Stimulated activated memory B cell treated with anti-CD40 and anti-IgM and Interleukin-4, amounts not matched to agents 10 μg/mL and 1 μg/mL and 100 μg/mL, for 72 hours (primary cell): Measurements from ENCODE around the gene UBE2N.
"Not testable (repeated sequence)": the region's sequence is repeated elsewhere in the genome, so short reads cannot be mapped to it uniquely, and the experiment has no call there.

Source experiments
- ATAC-seq: fragments of 150-1000 bp; cut with Tn5 transposase; 2 replicates; pipeline ENCODE4 v1.10.0; 2021
- H3K27ac Mint-ChIP-seq: one replicate; pipeline ENCODE4 v1.8.0; 2022; ENCODE audit warnings: mild to moderate bottlenecking, mixed read lengths
- H3K27me3 Mint-ChIP-seq: one replicate; pipeline ENCODE4 v1.8.0; 2022; ENCODE audit warnings: mixed read lengths
- H3K36me3 Mint-ChIP-seq: one replicate; pipeline ENCODE4 v1.8.0; 2022; ENCODE audit warnings: mixed read lengths
- H3K4me1 Mint-ChIP-seq: one replicate; pipeline ENCODE4 v1.8.0; 2022; ENCODE audit warnings: mixed read lengths
- H3K4me3 Mint-ChIP-seq: one replicate; pipeline ENCODE4 v1.8.0; 2022; ENCODE audit warnings: mild to moderate bottlenecking, moderate library complexity, mixed read lengths
- H3K9me3 Mint-ChIP-seq: one replicate; pipeline ENCODE4 v1.8.0; 2022; ENCODE audit warnings: mixed read lengths

UBE2N gene

DNA sequence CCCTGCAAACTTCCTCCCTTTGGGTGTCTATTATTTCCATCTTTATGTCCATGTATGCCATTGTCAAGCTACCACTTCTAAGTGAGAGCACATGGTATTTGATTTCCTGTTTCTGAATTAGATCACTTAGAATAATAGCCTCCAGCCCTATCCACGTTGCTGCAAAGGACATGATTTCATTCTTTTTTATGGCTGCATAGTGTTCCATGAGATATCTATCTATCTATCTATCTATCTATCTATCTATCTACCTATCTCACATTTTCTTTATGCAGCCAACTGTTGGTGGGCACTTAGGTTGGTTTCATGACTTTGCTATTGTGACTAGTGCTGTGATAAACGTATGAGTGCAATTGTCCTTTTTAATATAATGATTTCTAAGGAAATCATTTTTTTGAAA is 14.3 kb upstream of the UBE2N start:
- Mint-ChIP-seq H3K4me1 (peaks cover 4% of the 10 kb centered on the region), H3K27ac (no peak overlapping the region), H3K27me3 (no peaks in the 10 kb centered on the region), H3K9me3 (no peaks in the 10 kb centered on the region), H3K36me3 (no peaks in the 10 kb centered on the region), H3K4me3 (no peak overlapping the region)
- ATAC-seq, result no peak

DNA sequence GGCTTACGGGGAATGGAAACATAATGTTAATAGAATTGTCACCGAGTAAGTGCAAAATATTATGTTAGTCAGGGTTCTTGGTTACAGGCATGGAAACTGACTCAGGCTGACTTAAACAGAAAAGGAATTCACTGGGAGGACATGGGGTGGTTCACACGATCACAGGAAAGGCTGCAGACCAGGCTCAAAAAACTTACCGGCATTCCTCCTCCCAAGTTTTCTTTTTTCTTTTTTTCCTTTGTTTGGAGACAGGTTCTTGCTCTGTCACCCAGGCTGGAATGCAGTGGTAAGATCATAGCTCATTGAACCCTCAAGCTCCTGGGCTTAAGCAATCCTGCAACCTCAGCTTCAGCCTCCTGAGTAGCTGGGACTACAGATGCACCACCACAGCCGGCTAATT is 11.9 kb upstream of the UBE2N start:
- Mint-ChIP-seq H3K27ac (no peak overlapping the region), H3K4me3 (no peak overlapping the region), H3K9me3 (no peaks in the 10 kb centered on the region), H3K4me1 (peaks cover 15% of the 10 kb centered on the region), H3K36me3 (no peaks in the 10 kb centered on the region), H3K27me3 (no peaks in the 10 kb centered on the region)
- ATAC-seq, result no peak

DNA sequence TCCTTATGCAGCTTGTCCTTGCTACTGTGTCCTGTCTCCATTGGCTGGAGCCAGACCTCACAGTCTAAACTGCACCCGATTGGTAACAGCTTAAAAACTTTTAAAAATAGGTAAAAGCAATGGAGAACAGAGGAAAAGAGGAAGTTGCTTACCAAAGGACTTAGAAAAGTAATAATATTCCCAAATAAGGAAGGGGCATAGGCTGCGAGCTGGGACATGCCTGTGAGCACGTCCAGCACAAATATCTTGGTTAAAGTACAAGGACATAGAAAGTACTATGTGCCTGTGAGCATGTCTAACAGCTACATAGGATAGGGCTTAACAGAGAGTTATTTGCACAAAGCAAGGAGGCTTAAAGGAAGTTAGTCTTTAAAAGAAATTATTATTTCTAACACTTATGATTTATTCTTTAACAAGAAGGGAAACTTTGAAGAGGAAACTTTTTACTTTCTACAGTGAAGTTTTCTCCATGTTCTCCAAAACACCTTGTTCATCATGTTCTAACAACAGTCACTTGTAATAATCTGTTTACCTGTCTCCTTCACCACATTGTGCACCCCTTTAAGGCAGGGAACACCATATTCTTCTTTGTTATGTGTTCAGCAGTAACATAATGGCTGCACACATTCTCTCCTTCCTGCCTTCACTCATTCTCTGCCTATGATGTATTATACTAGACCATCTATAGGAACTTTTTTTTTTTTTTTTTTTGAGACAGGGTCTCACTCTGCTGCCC is 9.8 kb upstream of the UBE2N start:
- Mint-ChIP-seq H3K9me3 (no peaks in the 10 kb centered on the region), H3K36me3 (no peaks in the 10 kb centered on the region), H3K27ac (no peak overlapping the region), H3K4me3 (no peak overlapping the region), H3K27me3 (no peaks in the 10 kb centered on the region), H3K4me1 (peaks cover 29% of the 10 kb centered on the region)
- ATAC-seq, result no peak

- H3K4me3 Mint-ChIP-seq, result peak overlapping the region; percentile 3
- H3K27ac Mint-ChIP-seq, result peak overlapping the region; percentile 67
- ATAC-seq, result peak; percentile 96
Observed at GRCh38 chr12:93449277-93449676, 7.5 kb upstream of the UBE2N start.

GRCh38 chr12:93448796-93449195 is 7.0 kb upstream of the UBE2N start:
- H3K4me3 Mint-ChIP-seq, result peak overlapping the region; percentile 3
- ATAC-seq, result peak; percentile 44
- H3K4me1 Mint-ChIP-seq, result peaks cover 29% of the 10 kb centered on the region
- no peaks in the 10 kb centered on the region for H3K9me3 Mint-ChIP-seq
- H3K27me3 Mint-ChIP-seq, result no peaks in the 10 kb centered on the region
- H3K36me3 Mint-ChIP-seq, result no peaks in the 10 kb centered on the region
- H3K27ac Mint-ChIP-seq, result peak overlapping the region; percentile 67

More at GRCh38 chr12:93449277-93449676, 7.5 kb upstream of the UBE2N start:
- no peaks in the 10 kb centered on the region for H3K9me3 Mint-ChIP-seq
- no peaks in the 10 kb centered on the region for H3K27me3 Mint-ChIP-seq
- H3K4me1 Mint-ChIP-seq, result peaks cover 29% of the 10 kb centered on the region
- no peaks in the 10 kb centered on the region for H3K36me3 Mint-ChIP-seq

DNA sequence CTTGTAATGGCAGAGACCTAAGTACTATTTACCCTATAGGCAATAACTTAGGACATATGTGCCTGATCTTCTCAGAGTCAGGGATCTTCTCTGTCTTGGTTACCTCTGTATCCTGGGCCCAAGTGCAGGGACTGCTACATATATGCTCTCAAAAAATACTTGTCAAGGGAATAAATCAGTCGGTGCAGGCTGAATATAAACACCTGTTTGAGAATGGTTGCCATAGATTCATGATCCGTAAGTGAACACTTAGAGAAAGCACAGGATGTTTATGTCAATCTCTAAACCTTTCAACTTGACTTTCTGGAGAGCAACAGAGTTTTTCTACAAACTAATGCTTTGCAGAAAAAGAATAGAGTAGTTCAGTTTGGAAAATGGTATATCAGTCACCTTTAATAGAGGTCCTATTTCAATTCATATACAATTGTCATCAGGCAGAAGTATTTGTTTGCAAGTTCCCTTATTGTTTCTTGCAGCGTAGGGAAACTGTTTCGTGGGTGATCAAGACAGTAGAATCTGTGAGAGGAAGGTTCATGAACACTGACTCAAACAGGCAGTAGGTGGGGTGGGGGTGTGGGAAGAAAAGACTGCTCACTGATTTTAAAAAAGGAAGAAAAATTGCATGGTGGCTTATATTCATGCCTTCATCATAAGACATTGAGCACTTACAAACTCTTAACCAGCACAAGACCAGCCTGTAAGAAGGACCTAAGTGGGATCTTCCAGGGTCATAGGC is 6.0 kb upstream of the UBE2N start:
- Mint-ChIP-seq H3K27ac (peak overlapping the region; percentile 67), H3K9me3 (no peaks in the 10 kb centered on the region), H3K27me3 (no peaks in the 10 kb centered on the region), H3K4me1 (peaks cover 38% of the 10 kb centered on the region), H3K4me3 (no peak overlapping the region), H3K36me3 (no peaks in the 10 kb centered on the region)
- no peak for ATAC-seq

DNA sequence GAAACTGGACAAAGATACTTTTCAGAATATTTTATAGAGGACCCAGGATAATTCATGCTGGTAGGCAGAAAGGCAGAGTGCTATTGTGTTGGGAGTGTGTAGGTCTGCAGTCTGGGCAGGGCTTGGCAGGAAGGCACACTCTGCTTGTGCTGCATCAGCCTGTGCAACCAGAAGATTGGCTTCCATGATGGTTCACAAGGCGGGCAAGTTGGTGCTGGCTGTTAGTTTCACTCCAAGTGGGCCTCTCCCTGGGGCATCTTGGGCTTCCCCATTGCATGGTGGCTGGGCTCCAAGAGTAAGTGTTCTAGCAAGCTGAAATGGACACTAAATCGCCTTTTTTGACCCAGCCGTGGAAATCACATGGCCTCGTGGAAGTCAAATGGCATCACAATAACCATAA is 1.8 kb upstream of the UBE2N start:
- H3K4me1 Mint-ChIP-seq, result peaks cover 52% of the 10 kb centered on the region
- H3K27ac Mint-ChIP-seq, result peak overlapping the region; percentile 97
- H3K9me3 Mint-ChIP-seq, result no peaks in the 10 kb centered on the region
- no peak overlapping the region for H3K4me3 Mint-ChIP-seq
- no peaks in the 10 kb centered on the region for H3K27me3 Mint-ChIP-seq
- ATAC-seq, result no peak
- no peaks in the 10 kb centered on the region for H3K36me3 Mint-ChIP-seq

GRCh38 chr12:93442411-93443340 is 929 bp upstream of the UBE2N start:
- H3K4me3 Mint-ChIP-seq, result peak overlapping the region; percentile 94
- H3K27me3 Mint-ChIP-seq, result no peaks in the 10 kb centered on the region
- peaks cover 56% of the 10 kb centered on the region for H3K4me1 Mint-ChIP-seq
- H3K9me3 Mint-ChIP-seq, result no peaks in the 10 kb centered on the region
- H3K27ac Mint-ChIP-seq, result peak overlapping the region; percentile 97
- no peak for ATAC-seq
- H3K36me3 Mint-ChIP-seq, result no peaks in the 10 kb centered on the region

DNA sequence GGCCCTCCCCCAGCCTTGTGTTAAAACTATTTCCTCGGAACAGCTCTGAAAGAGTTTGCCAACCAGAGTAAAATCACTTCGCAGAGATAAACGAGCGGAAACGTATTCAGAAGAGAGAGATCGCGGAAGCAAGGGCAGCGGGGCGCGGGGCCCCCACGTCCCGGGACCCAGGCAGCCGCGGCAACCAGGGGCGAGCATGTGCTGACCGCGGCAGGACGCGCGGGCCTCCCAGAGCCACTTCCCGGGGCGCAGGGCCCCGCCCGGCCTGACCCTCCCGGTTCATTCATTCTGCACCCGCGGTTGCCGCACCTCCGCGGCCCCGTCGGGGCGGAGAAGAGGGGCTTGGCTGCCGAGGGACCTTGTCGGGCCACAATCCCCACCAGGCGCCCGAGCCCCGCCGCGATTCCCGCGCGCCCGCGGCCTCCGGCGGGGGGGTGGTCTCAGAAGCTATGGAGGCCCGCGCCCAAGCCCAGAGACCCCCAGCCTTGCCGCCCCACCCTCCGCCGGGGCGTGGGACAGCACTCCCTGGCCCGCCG is 598 bp downstream of the UBE2N start:
- peak; percentile 29 for ATAC-seq
- H3K9me3 Mint-ChIP-seq, result no peaks in the 10 kb centered on the region

DNA sequence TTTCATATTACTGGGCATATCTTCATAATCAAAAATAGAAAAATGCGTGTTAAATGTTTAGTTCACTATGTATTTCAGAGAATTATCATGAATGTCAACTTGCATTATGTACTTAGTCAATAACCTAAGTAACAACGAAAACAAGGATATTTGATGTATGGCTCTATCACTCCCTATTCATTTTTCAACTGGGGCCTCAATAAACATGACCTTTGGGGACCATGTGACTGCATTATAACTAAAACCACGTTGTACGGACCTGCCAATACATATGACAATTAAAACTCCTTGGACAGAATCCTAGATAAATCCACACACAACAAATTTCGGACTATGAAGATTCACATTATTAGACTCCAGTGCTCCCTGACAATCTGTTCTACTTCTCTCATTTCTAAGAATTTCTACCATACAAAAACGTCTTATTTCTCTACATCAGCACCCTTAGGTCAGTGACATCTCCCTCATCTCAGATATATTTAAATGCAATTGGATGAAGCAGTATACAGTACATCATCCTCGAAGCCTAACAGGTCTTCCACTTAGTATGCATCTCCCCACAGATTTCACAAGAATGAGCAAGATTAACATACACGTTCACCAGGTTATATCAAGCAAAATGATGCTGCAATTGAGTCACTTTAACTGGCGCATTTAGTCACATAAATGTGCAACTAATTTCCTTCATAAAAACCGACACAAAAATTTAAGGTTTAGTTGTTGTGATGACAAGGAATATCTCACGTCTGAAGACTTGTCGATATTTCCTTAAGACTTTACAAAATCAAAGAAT is 1.5 kb downstream of the UBE2N start:
- Mint-ChIP-seq H3K4me1 (peaks cover 71% of the 10 kb centered on the region), H3K9me3 (no peaks in the 10 kb centered on the region), H3K27me3 (no peaks in the 10 kb centered on the region), H3K4me3 (peak overlapping the region; percentile 93), H3K36me3 (no peaks in the 10 kb centered on the region), H3K27ac (peak overlapping the region; percentile 97)
- ATAC-seq, result no peak

More for the DNA sequence above, 598 bp downstream of the UBE2N start:
- peak overlapping the region; percentile 97 for H3K27ac Mint-ChIP-seq
- peak overlapping the region; percentile 93 for H3K4me3 Mint-ChIP-seq
- no peaks in the 10 kb centered on the region for H3K36me3 Mint-ChIP-seq
- H3K4me1 Mint-ChIP-seq, result peaks cover 63% of the 10 kb centered on the region
- no peaks in the 10 kb centered on the region for H3K27me3 Mint-ChIP-seq

DNA sequence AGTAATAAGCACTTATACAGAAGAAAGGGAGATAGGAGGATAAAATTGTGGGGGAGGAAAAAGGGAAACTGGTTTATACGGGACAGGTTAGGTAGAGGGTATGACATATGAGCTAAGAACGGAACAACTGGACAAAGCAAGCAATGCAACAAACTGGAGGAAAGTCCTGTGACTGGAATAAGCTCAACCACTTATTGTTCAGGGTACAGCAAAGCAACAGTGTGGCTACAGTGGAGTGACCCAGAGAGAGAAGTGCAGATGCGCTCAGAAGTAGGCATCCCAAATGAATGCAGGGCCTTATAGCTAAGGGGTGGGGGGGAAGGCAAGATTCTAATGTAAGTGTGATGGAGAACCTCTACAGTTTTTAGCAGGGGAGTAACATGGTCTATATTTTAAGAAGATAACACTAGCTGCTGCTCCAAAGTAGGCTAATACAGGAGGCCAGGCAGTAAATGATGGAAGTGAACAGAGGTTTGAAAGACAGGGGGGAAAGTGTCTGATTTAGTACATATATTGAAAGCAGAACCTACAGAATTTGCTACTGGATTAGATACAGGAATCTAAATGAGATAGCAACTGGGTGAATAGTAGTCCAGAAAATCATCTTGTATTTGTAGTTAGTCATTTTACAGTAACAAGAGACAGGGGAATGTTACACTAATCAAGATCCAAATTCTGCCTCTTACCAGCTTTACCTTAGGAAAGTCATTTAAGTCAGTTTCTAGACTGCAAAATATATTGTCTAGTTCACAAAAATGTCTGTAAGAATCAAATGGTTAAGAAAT is 3.3 kb downstream of the UBE2N start:
- no peaks in the 10 kb centered on the region for H3K9me3 Mint-ChIP-seq
- peak overlapping the region; percentile 73 for H3K4me3 Mint-ChIP-seq
- peaks cover 84% of the 10 kb centered on the region for H3K4me1 Mint-ChIP-seq
- peak overlapping the region; percentile 60 for H3K27ac Mint-ChIP-seq
- no peak for ATAC-seq
- H3K27me3 Mint-ChIP-seq, result no peaks in the 10 kb centered on the region
- no peaks in the 10 kb centered on the region for H3K36me3 Mint-ChIP-seq

DNA sequence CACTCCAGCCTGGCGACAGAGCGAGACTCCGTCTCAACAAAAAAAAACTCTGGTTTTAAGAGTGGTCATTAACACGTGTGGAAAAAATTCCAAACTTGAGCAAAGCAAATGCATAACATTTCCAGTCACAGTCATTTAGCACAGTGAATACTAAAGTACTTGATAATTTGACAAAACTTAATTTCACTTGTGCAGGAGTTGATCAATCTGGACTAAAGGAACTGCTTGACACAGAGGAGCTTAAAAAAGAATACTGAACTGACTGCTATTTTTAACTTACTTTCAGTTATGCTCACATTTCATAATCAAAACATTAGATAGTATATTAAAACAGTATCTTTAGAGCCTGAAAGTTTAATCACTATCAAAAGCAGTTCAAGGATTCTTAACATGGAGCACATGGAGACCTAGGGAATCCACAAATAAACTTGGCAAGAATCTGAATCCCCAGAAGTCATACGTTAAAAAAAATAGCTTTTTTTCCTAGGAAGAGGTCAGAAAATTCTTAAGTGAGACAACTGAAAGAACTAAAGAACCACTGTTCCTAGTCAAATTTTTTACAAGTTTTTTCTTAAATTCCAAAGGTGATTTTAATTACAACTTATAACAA is 7.4 kb downstream of the UBE2N start:
- peak overlapping the region; percentile 60 for H3K27ac Mint-ChIP-seq
- no peaks in the 10 kb centered on the region for H3K9me3 Mint-ChIP-seq
- H3K27me3 Mint-ChIP-seq, result no peaks in the 10 kb centered on the region
- ATAC-seq, result no peak
- peak overlapping the region; percentile 56 for H3K4me3 Mint-ChIP-seq
- peaks cover 88% of the 10 kb centered on the region for H3K4me1 Mint-ChIP-seq
- H3K36me3 Mint-ChIP-seq, result peaks cover 10% of the 10 kb centered on the region

- not testable (repeated sequence) for H3K4me3 Mint-ChIP-seq, ATAC-seq, H3K36me3 Mint-ChIP-seq, H3K27me3 Mint-ChIP-seq, H3K9me3 Mint-ChIP-seq
- H3K4me1 Mint-ChIP-seq, result peaks cover 88% of the 10 kb centered on the region
- H3K27ac Mint-ChIP-seq, result peak overlapping the region; percentile 70
Observed at GRCh38 chr12:93432031-93432430, 9.7 kb downstream of the UBE2N start.
